GM12872 (cell line): ENCODE results near the gene PHLDA1.

Experiments
- TF ChIP-seq, protein P1 (sequence below): IDR thresholded peaks from 3 replicates; pipeline ENCODE4 v1.5.1; 2011; ENCODE audit warnings: low read depth, mild to moderate bottlenecking, low read length, moderate library complexity; ENCODE audit not compliant: insufficient read depth

Gene PHLDA1

DNA sequence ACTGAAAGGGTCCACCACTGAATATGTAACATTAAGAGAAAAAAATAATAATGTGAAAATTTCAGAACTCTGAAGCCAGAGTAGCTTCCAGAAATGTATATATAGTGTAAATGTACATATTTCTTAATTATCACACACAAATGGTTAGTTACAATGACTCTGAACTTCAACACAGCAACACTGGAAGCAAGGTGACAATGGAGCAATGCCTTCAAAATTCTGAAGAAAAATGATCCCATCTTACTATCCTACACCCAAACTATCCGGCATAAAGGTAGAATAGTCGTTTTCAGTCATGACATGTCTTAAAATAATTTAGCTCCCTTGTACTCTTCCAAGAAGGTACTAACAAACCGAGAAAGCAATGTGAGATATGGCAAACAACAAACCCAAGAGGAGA is 41.0 kb upstream of the PHLDA1 start:
- TF ChIP-seq, protein P1, sequence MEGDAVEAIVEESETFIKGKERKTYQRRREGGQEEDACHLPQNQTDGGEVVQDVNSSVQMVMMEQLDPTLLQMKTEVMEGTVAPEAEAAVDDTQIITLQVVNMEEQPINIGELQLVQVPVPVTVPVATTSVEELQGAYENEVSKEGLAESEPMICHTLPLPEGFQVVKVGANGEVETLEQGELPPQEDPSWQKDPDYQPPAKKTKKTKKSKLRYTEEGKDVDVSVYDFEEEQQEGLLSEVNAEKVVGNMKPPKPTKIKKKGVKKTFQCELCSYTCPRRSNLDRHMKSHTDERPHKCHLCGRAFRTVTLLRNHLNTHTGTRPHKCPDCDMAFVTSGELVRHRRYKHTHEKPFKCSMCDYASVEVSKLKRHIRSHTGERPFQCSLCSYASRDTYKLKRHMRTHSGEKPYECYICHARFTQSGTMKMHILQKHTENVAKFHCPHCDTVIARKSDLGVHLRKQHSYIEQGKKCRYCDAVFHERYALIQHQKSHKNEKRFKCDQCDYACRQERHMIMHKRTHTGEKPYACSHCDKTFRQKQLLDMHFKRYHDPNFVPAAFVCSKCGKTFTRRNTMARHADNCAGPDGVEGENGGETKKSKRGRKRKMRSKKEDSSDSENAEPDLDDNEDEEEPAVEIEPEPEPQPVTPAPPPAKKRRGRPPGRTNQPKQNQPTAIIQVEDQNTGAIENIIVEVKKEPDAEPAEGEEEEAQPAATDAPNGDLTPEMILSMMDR: no peak

DNA sequence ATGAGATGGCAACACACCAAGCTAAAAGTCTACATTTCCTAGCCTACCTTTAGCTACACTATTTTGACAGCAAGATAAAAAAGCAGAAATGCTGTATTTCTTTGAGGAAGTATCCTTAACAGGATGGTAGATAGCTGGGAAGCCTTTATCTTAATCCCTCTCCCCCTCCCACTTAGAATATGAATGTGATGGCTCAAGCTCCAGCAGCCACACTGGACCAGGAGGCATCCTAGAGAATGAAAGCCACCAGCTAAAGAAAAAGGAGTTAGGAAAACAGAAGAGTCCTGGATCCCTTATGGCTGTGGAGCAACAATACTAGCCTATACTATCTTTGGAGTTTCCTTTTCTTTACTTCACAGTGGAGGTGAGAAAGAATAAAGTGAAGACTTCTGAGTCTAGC is 37.8 kb upstream of the PHLDA1 start:
- TF ChIP-seq, protein P1: no peak

DNA sequence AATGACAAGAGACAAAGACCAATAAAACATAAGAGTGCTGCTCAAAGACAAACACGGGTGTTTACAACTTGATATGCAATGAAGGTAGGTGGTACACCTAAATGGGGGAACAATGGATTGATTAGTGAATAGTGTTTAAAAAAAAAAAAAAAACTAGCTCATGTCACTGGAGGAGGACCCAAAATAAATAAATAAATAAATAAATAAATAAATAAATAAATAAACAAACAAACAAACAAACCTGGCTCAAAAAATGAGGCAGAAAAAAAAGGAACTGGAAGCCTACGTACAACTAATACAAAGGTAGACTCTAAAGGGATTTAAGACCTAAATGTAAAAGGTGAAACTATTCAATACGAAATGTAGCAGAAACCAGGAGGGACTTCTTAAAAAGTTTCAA is 34.3 kb upstream of the PHLDA1 start:
- TF ChIP-seq, protein P1: no peak

DNA sequence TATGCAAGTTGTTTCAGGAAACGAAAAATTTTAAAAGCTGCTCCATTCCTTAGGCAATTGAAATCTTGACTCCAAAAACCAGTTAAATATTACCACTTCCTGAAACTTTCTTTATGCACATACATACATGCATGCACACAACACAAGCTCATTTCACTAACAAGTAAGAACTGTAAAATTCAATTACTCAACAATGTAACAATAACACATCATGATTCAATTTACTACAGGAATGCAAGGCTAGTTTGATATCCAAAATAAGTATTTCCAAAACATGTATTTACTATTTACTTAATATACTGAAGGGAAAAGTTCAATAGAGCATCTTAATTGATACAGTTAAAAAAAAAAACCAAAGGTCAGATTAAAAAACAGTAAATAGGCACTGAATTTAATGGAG is 33.3 kb upstream of the PHLDA1 start:
- TF ChIP-seq, protein P1: no peak

DNA sequence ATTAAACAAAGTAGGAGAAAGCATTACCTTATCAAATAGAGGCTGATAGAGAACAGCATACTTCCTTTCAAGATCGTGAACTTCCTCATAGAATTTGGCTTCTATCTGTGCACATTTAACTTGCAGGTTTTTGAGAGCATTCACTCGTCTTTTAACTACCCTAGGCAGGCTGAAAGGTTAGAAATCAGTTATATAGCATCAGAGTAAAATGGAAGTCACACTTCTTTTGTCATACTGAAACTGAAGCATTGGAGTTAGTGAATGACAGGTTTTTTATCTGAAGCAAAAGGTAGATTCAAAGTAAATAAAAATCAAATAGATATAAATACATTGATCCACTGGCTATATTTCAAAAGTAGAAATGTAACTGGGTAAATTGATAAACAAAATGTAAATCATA is 28.5 kb upstream of the PHLDA1 start:
- TF ChIP-seq, protein P1: no peak

DNA sequence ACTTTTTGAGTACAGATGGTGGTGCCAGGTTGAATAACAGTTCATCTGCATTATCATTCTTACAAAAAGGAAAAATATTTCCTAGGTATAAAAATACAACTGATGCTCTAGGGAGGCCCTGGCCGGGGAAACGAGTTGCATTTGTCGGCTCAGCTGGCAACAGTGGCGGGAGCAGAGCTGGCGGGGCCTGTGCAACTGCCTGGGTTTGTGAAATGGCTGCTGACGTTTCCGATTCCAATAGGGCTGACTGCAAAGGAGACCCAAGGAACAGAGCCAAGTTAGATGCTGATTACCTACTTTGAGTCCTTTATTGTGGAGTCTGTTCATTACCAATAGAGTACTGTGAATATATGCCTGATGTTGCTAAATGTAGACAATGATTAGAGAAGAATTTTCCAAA is 25.8 kb upstream of the PHLDA1 start:
- TF ChIP-seq, protein P1: no peak

DNA sequence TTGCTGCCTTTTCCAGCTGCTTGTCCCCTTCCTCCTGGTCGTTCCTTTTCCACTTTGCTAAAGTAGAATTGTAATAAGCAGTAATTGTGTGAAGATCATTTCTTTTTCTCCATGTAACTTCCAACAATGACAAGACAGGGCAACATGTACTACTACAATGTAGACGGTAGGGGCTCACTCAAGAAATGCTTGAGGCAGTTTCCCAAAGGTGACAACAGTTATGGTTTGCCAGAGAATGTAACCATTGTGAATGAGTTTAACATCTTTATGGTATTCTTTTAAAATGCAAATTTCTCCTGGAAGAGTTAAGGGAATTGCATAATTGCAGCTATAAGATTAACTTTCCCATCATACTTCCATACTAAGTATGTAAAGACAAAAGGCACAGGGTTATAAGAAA is 23.8 kb upstream of the PHLDA1 start:
- TF ChIP-seq, protein P1: no peak
